ENCODE results near the gene SLC2A10.

SLC2A10 gene

GRCh38 chr20:46681032-46681854 lies 28.2 kb upstream of the SLC2A10 start:
- no peak overlapping the region for H3K4me3 ChIP-seq (ENCODE audit: low read depth, low read length)

- no peak overlapping the region for H3K4me3 ChIP-seq (ENCODE audit: low read depth, low read length)
These were observed 27.2 kb upstream of the SLC2A10 start for GRCh38 chr20:46682063-46682821.

GRCh38 chr20:46683011-46683667 lies 26.3 kb upstream of the SLC2A10 start:
- H3K4me3 ChIP-seq (ENCODE audit: low read depth, low read length): no peak overlapping the region

- peak overlapping the region; percentile 13 for H3K4me3 ChIP-seq (ENCODE audit: low read depth, low read length)
These were observed 25.8 kb upstream of the SLC2A10 start for GRCh38 chr20:46683668-46683938.

GRCh38 chr20:46683939-46684750 lies 25.3 kb upstream of the SLC2A10 start:
- peak overlapping the region; percentile 2 for H3K4me3 ChIP-seq (ENCODE audit: low read depth, low read length)

GRCh38 chr20:46688151-46689081 lies 21.0 kb upstream of the SLC2A10 start:
- H3K4me3 ChIP-seq (ENCODE audit: low read depth, low read length): peak overlapping the region; percentile 59

GRCh38 chr20:46689082-46689753 lies 20.2 kb upstream of the SLC2A10 start, which contains the start of gene TP53RK:
Gene TP53RK, minus strand, starts transcription at chr20:46689444. Its CDS starts 30 bp downstream, at chr20:46689414.
- peak within 1 kb of the TSS; percentile 59 for H3K4me3 ChIP-seq (ENCODE audit: low read depth, low read length)

GRCh38 chr20:46689754-46690085 lies 19.7 kb upstream of the SLC2A10 start:
- peak overlapping the region; percentile 35 for H3K4me3 ChIP-seq (ENCODE audit: low read depth, low read length)

GRCh38 chr20:46690219-46691106 lies 19.0 kb upstream of the SLC2A10 start:
- H3K4me3 ChIP-seq (ENCODE audit: low read depth, low read length): peak overlapping the region; percentile 0

- H3K4me3 ChIP-seq (ENCODE audit: low read depth, low read length): no peak overlapping the region
These were observed 18.3 kb upstream of the SLC2A10 start for GRCh38 chr20:46691196-46691595.

- no peak overlapping the region for H3K4me3 ChIP-seq (ENCODE audit: low read depth, low read length)
These were observed 15.0 kb upstream of the SLC2A10 start for GRCh38 chr20:46694484-46694883.

- no peak overlapping the region for H3K4me3 ChIP-seq (ENCODE audit: low read depth, low read length)
These were observed 13.6 kb upstream of the SLC2A10 start for GRCh38 chr20:46695892-46696291.

- H3K4me3 ChIP-seq (ENCODE audit: low read depth, low read length): no peak overlapping the region
These were observed 12.6 kb upstream of the SLC2A10 start for GRCh38 chr20:46696791-46697279.

GRCh38 chr20:46698788-46699187 lies 10.7 kb upstream of the SLC2A10 start:
- H3K4me3 ChIP-seq (ENCODE audit: low read depth, low read length): no peak overlapping the region

GRCh38 chr20:46699651-46700359 lies 9.6 kb upstream of the SLC2A10 start:
- no peak overlapping the region for H3K4me3 ChIP-seq (ENCODE audit: low read depth, low read length)

- H3K4me3 ChIP-seq (ENCODE audit: low read depth, low read length): no peak overlapping the region
These were observed 9.0 kb upstream of the SLC2A10 start for GRCh38 chr20:46700481-46700880.

GRCh38 chr20:46701057-46701456 lies 8.4 kb upstream of the SLC2A10 start:
- no peak overlapping the region for H3K4me3 ChIP-seq (ENCODE audit: low read depth, low read length)

- H3K4me3 ChIP-seq (ENCODE audit: low read depth, low read length): no peak overlapping the region
These were observed 7.9 kb upstream of the SLC2A10 start for GRCh38 chr20:46701556-46701955.

All from iPS-11a (cell line).